Measurements from ENCODE around the gene HOXB5. TPM values are rescaled to one million over a fixed set of nuclear protein-coding genes. Genes with fewer than 3 reads are reported as not detected.

The HOXB5 gene
- total and polyA plus RNA-seq, 4 donors, result 1.4 to 5.9 (median 3.6) TPM; not detected in 1

DNA sequence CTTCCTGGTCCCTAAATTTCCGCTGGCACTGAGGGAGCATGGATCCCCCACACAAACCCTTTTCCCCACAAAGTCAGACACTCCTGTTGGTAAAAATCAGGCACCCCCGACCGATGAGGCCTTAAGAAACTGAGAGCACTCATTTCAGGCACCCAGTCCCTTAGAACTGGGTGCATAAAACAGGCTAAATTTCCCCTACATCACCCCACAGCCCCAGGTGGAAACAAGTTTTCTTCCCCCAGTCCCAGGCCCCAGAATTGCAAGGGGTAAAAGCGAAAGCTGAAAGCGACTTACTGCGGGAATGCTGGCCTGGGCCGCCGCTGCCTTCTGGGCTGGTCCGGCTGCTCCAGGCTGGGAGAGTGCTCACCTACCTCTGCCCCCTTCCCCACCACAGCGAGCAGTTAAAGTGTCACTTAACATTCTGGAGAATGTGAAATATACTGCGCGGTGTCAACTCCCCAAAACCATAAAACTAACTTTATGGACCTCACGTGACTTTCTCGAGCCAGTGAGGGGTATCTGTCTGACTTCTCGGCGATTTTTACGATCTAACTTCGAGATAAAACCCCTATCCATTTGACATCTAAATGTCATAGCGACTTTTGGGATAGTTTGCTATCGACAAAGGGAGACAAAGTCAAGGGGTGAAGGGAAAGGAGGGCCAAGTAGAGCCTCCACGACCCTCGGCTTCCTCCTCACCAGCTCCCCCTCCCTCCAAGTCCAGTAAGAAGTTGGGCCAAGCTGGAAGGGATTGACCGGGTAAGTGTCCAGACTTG lies 3.6 kb downstream of the HOXB5 start, which contains the start of gene HOXB3:
Gene HOXB3, minus strand, starts transcription at position 411 of the 776 bp plus-strand sequence. CDS start 37,767 bp downstream, outside the sequence.
- intact Hi-C loops (cut with DNase I), result loop anchor here (5.0 to 10.0 kb wide), 2 partner anchors 238 to 565 kb away; no protein-coding TSS in a partner anchor
- H3K4me1 ChIP-seq (ENCODE audit: control insufficient read depth in 1 of 2, insufficient read depth in 2 of 2, low read length in 2 of 2), result no peaks in the 10 kb centered on the region
- WGBS, 2 donors, result 87 to 91% methylated on average over 23 of the region's 23 CpGs
- DNase-seq, result no peak
- H3K4me3 ChIP-seq (ENCODE audit: low read length in 2 of 2), result no peak within 1 kb of the TSS
- no peaks in the 10 kb centered on the region for H3K27me3 ChIP-seq (ENCODE audit: control insufficient read depth in 1 of 2, insufficient read depth in 2 of 2, low read length in 1 of 2)
- no peak within 1 kb of the TSS for H3K27ac ChIP-seq (ENCODE audit: low read depth in 1 of 2, low read length in 2 of 2)
- no peaks in the 10 kb centered on the region for H3K36me3 ChIP-seq (ENCODE audit: control insufficient read depth in 1 of 2, insufficient read depth in 2 of 2, low read length in 1 of 2)
- no peak for ATAC-seq (ENCODE audit: low FRiP score)
- H3K9me3 ChIP-seq (ENCODE audit: control insufficient read depth, low read length), result no peaks in the 10 kb centered on the region

DNA sequence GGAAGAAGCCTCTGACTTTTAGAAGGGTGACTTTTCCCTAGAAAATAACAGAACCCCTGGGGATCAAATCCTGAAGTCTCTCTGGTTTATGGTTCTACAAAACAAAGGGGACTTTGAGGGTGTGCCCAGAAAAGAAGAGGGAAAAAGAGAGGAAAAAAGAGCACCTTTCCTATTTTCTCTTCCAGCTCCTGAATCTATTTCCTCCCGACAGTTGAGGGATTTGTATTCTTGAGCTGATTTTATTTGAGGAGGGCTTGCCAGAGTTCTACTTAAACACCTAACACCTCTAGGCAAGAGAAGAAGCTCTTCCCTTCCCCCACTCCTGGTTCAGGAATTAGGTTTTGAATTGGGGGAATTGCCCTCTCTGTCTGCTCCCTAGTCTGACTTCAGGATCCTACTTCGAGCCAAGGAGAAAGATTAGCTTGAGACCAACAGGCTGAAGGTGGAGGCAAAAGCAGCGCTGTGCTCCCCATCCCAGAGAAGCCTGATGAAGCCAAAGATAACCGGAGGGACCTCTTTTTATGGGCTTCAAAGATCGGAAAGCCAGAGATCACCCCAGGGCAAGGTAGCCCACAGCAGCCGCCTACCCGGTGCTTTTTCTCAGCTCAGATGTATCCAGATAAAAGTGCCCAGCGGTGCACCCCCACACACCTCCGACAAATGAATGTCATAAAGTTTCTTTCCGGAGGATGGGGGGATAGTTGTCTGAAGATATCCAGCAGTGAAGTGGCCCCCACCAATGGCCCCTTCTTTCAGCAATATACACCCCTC lies 4.3 kb downstream of the HOXB5 start:
- DNase-seq, result no peak
- no peaks in the 10 kb centered on the region for H3K36me3 ChIP-seq (ENCODE audit: control insufficient read depth in 1 of 2, insufficient read depth in 2 of 2, low read length in 1 of 2)
- H3K27me3 ChIP-seq (ENCODE audit: control insufficient read depth in 1 of 2, insufficient read depth in 2 of 2, low read length in 1 of 2), result no peaks in the 10 kb centered on the region
- H3K9me3 ChIP-seq (ENCODE audit: control insufficient read depth, low read length), result no peaks in the 10 kb centered on the region
- H3K4me1 ChIP-seq (ENCODE audit: control insufficient read depth in 1 of 2, insufficient read depth in 2 of 2, low read length in 2 of 2), result no peaks in the 10 kb centered on the region
- intact Hi-C loops (cut with DNase I), result no loop called here
- H3K27ac ChIP-seq (ENCODE audit: low read depth in 1 of 2, low read length in 2 of 2), result no peak overlapping the region
- WGBS, 2 donors, result 79 to 93% methylated on average over 10 of the region's 10 CpGs
- no peak overlapping the region for H3K4me3 ChIP-seq (ENCODE audit: low read length in 2 of 2)
- no peak for ATAC-seq (ENCODE audit: low FRiP score)

DNA sequence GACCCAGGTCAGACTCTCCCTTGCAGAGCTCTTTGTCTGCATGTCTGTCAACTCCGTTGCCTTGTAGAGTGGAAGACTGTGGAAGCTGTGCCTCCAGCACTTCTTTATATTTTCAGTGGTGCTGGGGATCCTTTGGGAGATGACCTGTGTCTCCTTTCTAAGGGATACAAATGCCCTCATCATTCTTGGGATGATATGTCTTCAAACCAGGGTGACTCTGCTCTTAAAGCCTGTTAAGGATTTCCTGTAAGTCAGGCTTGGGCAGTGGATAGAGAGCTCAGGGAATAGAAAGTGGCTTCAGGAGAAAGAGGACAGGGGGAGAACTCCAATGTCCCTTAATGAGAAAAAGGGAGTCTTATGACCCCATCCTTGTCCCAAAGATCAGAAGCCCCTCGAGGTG lies 5.1 kb downstream of the HOXB5 start:
- no peak for ATAC-seq (ENCODE audit: low FRiP score)
- Histone ChIP-seq H3K9me3 (ENCODE audit: control insufficient read depth, low read length) (no peaks in the 10 kb centered on the region), H3K36me3 (ENCODE audit: control insufficient read depth in 1 of 2, insufficient read depth in 2 of 2, low read length in 1 of 2) (no peaks in the 10 kb centered on the region), H3K27ac (ENCODE audit: low read depth in 1 of 2, low read length in 2 of 2) (no peak overlapping the region), H3K4me1 (ENCODE audit: control insufficient read depth in 1 of 2, insufficient read depth in 2 of 2, low read length in 2 of 2) (no peaks in the 10 kb centered on the region), H3K27me3 (ENCODE audit: control insufficient read depth in 1 of 2, insufficient read depth in 2 of 2, low read length in 1 of 2) (no peaks in the 10 kb centered on the region), H3K4me3 (ENCODE audit: low read length in 2 of 2) (no peak overlapping the region)
- intact Hi-C loops (cut with DNase I), result no loop called here
- WGBS, 2 donors, result 67 to 81% methylated on average over 2 of the region's 2 CpGs
- DNase-seq, result no peak

DNA sequence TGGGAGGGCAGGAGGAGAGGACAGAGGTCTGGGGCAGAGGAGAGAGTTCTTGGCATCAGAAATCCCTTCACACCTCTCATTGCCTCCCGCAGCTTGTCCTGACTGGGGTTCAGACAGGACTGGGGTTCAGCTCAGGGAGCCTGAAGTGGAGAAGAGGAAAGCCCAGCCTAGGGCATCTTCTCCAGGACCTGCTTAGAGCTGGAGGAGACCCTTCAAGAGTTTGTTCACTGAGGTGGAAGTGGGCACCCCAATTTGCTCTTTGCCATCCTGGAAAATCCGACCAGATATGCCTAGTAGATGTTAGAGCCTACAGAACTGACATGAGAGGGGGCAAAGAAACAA lies 5.5 kb downstream of the HOXB5 start:
- DNase-seq (no peak), ATAC-seq (ENCODE audit: low FRiP score) (no peak)
- Histone ChIP-seq H3K27ac (ENCODE audit: low read depth in 1 of 2, low read length in 2 of 2) (no peak overlapping the region), H3K36me3 (ENCODE audit: control insufficient read depth in 1 of 2, insufficient read depth in 2 of 2, low read length in 1 of 2) (no peaks in the 10 kb centered on the region), H3K4me1 (ENCODE audit: control insufficient read depth in 1 of 2, insufficient read depth in 2 of 2, low read length in 2 of 2) (no peaks in the 10 kb centered on the region), H3K9me3 (ENCODE audit: control insufficient read depth, low read length) (no peaks in the 10 kb centered on the region), H3K4me3 (ENCODE audit: low read length in 2 of 2) (no peak overlapping the region), H3K27me3 (ENCODE audit: control insufficient read depth in 1 of 2, insufficient read depth in 2 of 2, low read length in 1 of 2) (no peaks in the 10 kb centered on the region)
- intact Hi-C loops (cut with DNase I), result no loop called here
- 83 to 85% methylated on average over 2 of the region's 2 CpGs for WGBS, 2 donors

DNA sequence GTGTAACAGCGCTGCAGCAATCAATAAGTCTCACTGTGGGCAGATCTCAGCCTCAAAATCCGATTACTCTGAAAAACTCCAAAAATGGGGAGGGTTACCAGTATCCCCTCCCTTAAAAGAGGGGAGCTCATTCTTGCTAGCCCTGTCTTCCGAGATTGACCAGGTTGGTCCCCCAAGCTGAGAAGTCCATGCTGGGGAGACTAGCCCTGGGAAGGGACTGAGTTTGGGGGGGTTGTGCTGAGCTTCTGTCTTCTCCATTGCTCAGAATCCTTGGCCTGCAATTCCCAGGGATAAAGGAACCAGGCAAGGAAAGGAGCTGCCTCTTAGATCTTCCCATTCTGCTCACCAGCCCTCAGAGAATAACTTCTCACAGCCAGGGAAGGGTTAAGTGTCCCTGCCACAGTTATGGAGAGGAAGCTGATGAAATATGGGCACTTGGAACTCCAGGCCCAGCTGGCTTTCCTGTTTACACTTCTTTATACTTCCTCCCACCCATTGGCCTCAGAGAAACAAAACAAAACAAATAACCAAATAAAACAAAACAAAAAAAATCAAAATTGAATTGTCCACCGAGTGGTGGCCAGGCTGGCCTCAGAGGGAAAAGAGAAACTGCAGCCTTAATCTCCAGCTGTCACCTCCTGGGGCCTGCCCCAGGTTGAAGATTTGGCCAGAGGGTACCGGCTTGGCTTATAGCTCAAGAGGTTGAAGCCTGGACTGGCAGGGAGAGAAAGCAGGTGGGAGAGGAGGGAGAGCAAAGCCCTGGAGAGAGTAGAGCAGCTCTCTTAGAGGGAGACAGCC lies 6.1 kb downstream of the HOXB5 start:
- H3K9me3 ChIP-seq (ENCODE audit: control insufficient read depth, low read length), result no peaks in the 10 kb centered on the region
- DNase-seq (no peak), ATAC-seq (ENCODE audit: low FRiP score) (no peak)
- no peaks in the 10 kb centered on the region for H3K27me3 ChIP-seq (ENCODE audit: control insufficient read depth in 1 of 2, insufficient read depth in 2 of 2, low read length in 1 of 2)
- no peaks in the 10 kb centered on the region for H3K4me1 ChIP-seq (ENCODE audit: control insufficient read depth in 1 of 2, insufficient read depth in 2 of 2, low read length in 2 of 2)
- H3K27ac ChIP-seq (ENCODE audit: low read depth in 1 of 2, low read length in 2 of 2), result no peak overlapping the region
- H3K4me3 ChIP-seq (ENCODE audit: low read length in 2 of 2), result no peak overlapping the region
- no peaks in the 10 kb centered on the region for H3K36me3 ChIP-seq (ENCODE audit: control insufficient read depth in 1 of 2, insufficient read depth in 2 of 2, low read length in 1 of 2)
- intact Hi-C loops (cut with DNase I), result no loop called here
- WGBS, 2 donors, result 73 to 84% methylated on average over 5 of the region's 5 CpGs

DNA sequence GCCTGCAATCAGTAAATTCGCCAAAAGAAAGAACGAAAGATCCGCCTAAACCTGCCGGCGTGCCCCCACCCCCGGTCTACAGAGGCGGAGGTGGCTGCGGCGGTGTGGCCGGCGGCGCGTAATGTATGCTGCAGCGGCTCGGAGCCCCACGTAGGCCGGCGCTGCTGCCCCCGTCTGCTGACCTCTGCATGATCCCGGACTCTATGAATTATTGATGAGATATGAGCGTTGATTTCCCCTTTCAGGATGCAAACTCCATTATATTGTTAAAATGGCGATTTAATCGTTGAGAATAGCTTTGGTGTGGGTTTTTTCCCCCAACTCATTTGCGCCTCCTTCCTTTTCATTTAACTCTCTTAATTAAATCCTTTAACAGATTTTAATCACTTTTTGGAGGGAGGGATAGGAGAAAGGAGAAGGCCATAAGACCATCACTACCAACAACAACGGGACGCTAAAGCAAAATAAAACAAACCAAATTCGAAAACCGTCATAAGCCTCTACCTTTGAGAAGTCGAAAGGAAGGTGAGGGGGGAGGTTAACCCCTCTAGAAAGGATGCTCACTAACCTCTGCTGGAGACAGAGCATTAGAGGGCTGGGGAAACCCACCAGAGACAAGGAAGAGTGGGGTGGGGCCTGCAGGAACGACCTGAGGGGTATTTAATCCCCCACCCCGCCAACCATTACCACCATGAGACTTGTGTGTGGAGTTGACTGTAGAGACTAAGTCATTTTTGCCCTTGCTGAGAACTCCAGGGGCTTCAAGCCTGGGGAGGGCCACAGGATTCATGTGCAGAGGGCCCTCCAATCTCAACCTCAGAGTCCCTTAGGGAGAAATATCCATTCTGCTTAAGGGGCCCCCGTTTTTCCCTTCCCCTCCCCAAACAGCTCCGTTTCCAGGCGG lies 7.0 kb downstream of the HOXB5 start:
- Histone ChIP-seq H3K9me3 (ENCODE audit: control insufficient read depth, low read length) (no peaks in the 10 kb centered on the region), H3K27ac (ENCODE audit: low read depth in 1 of 2, low read length in 2 of 2) (no peak overlapping the region), H3K4me3 (ENCODE audit: low read length in 2 of 2) (no peak overlapping the region), H3K27me3 (ENCODE audit: control insufficient read depth in 1 of 2, insufficient read depth in 2 of 2, low read length in 1 of 2) (no peaks in the 10 kb centered on the region), H3K4me1 (ENCODE audit: control insufficient read depth in 1 of 2, insufficient read depth in 2 of 2, low read length in 2 of 2) (no peaks in the 10 kb centered on the region), H3K36me3 (ENCODE audit: control insufficient read depth in 1 of 2, insufficient read depth in 2 of 2, low read length in 1 of 2) (no peaks in the 10 kb centered on the region)
- intact Hi-C loops (cut with DNase I), result no loop called here
- DNase-seq (no peak), ATAC-seq (ENCODE audit: low FRiP score) (no peak)
- 51 to 71% methylated on average over 34 of the region's 34 CpGs for WGBS, 2 donors

DNA sequence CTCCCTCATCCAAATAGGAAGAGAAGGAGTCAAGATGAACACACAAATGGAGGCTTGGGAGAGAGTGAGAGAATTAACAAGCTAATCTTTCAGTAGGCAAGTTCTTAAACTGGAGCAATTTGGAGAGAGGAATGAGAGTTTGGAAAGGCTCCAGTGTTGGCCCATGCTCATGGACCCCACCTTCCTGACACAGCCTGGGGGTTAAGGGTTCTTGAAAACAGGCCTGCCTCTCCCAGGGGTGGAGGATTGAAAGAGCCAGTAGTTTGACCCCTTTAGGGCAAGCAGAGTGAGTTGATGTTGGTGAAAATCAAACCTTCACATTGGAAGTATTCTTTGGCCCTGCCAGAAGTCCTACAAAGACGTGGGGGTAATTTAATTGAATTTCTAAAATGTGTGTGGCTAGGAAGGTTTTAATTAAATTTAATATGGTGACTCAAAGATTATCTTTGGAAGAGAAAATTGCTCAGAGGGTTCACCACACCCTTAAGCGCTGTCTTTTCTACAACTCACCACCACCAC lies 9.3 kb downstream of the HOXB5 start:
- intact Hi-C loops (cut with DNase I), result no loop called here
- 60 to 64% methylated on average over 2 of the region's 2 CpGs for WGBS, 2 donors
- Histone ChIP-seq H3K36me3 (ENCODE audit: control insufficient read depth in 1 of 2, insufficient read depth in 2 of 2, low read length in 1 of 2) (no peaks in the 10 kb centered on the region), H3K27ac (ENCODE audit: low read depth in 1 of 2, low read length in 2 of 2) (no peak overlapping the region), H3K4me1 (ENCODE audit: control insufficient read depth in 1 of 2, insufficient read depth in 2 of 2, low read length in 2 of 2) (no peaks in the 10 kb centered on the region), H3K4me3 (ENCODE audit: low read length in 2 of 2) (no peak overlapping the region), H3K9me3 (ENCODE audit: control insufficient read depth, low read length) (no peaks in the 10 kb centered on the region), H3K27me3 (ENCODE audit: control insufficient read depth in 1 of 2, insufficient read depth in 2 of 2, low read length in 1 of 2) (no peaks in the 10 kb centered on the region)
- no peak for ATAC-seq (ENCODE audit: low FRiP score)
- DNase-seq, result no peak

All from aorta (tissue), 5 donors.